Measurements from ENCODE around the gene NOL12. TPM values are rescaled to one million over a fixed set of nuclear protein-coding genes. Genes with fewer than 3 reads are reported as not detected.
A peak's percentile ranks its signal among the peaks of the same experiment; 100 is the strongest.

NOL12 gene
- total RNA-seq, 1 donor from 2014 or later = 23.0 TPM

DNA sequence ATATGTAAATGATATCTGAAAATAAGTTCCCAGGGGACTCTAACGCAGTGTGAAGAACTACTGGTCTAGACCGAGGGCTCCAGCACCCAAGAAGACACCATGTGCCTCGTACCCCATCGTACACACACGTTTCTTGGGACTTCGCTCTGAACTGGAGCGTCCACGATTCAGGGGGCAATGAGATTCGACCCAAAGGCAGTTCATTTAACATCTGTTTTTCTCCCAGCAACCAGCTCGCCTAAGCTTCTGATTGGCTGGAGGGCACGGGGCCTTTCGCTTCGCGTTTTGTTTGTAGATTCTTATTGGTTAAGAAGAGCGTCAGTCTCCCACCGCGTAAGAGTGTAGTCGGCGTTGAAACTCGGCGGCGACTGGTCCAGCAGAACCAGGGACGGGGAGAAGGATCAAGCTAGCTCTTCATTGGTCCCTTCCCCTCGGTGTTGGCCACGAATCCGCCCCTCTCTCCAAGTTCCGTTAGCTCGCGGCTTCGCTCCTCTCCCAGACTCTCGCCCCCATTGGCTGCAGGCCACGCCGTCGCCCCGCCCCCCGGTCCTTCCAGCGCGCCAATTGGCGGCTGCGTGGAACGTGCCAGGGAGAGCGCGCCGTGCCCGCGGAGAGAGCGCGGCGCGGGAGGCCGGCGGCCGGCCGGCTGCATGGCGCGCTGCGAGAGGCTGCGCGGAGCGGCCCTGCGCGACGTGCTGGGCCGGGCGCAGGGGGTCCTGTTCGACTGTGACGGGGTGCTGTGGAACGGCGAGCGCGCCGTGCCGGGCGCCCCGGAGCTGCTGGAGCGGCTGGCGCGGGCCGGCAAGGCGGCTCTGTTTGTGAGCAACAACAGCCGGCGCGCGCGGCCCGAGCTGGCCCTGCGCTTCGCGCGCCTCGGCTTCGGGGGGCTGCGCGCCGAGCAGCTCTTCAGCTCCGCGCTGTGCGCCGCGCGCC is 27.7 kb upstream of the NOL12 start, which contains the start of gene PDXP:
Gene PDXP (plus strand): TSS at position 591 of the 933 bp plus-strand sequence. CDS start 60 bp downstream, at position 651.
- Histone ChIP-seq H3K4me1 (peaks cover 39% of the 10 kb centered on the region), H3K27me3 (ENCODE audit: low read depth) (no peaks in the 10 kb centered on the region), H3K4me3 (peak within 1 kb of the TSS; percentile 48), H3K9me3 (no peaks in the 10 kb centered on the region), H3K27ac (peak within 1 kb of the TSS; percentile 68), H3K36me3 (peaks cover 6% of the 10 kb centered on the region)
- TF ChIP-seq, protein P1, sequence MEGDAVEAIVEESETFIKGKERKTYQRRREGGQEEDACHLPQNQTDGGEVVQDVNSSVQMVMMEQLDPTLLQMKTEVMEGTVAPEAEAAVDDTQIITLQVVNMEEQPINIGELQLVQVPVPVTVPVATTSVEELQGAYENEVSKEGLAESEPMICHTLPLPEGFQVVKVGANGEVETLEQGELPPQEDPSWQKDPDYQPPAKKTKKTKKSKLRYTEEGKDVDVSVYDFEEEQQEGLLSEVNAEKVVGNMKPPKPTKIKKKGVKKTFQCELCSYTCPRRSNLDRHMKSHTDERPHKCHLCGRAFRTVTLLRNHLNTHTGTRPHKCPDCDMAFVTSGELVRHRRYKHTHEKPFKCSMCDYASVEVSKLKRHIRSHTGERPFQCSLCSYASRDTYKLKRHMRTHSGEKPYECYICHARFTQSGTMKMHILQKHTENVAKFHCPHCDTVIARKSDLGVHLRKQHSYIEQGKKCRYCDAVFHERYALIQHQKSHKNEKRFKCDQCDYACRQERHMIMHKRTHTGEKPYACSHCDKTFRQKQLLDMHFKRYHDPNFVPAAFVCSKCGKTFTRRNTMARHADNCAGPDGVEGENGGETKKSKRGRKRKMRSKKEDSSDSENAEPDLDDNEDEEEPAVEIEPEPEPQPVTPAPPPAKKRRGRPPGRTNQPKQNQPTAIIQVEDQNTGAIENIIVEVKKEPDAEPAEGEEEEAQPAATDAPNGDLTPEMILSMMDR (IDR thresholded peaks at IDR 0.05) = no peak
- intact Hi-C loops (cut with DNase I) = no loop called here
- peak; percentile 99 for DNase-seq
- ATAC-seq = peak; percentile 98

DNA sequence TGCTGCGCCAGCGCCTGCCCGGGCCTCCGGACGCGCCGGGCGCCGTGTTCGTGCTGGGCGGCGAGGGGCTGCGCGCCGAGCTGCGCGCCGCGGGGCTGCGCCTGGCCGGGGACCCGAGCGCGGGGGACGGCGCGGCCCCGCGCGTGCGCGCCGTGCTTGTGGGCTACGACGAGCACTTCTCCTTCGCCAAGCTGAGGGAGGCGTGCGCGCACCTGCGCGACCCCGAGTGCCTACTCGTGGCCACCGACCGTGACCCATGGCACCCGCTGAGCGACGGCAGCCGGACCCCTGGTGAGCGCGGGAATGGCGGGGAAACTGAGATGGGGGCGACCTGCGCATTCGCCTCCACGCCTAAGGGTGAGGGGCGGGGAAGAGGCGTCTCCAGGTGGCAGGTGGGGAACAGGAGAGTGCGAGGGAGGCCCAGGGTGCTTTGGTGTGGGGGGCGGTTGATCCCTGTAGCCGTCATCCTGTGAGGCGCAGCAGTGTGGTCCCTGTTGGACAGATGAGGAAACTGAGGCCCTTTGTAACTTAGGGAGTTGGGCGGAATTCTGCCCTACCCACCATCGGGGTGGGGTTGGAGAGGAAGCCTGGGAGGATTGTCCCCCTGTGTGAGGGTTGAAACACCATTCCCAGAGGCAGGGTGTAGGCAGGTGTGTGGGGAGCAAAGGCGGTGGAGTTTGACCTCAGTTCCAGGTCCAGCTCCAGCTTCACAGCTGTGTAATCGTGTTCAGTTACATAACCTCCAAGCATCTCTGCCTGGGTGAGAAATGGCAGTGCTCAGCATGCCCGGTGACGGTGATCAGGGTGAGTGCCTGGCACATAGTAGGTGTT is 26.9 kb upstream of the NOL12 start:
- ATAC-seq = no peak
- intact Hi-C loops (cut with DNase I) = no loop called here
- Histone ChIP-seq H3K27me3 (ENCODE audit: low read depth) (no peaks in the 10 kb centered on the region), H3K9me3 (no peaks in the 10 kb centered on the region), H3K27ac (no peak overlapping the region), H3K4me3 (peak overlapping the region; percentile 48), H3K4me1 (peaks cover 39% of the 10 kb centered on the region), H3K36me3 (no peaks in the 10 kb centered on the region)
- peak; percentile 64 for DNase-seq
- TF ChIP-seq, protein P1 (IDR thresholded peaks at IDR 0.05) = no peak

DNA sequence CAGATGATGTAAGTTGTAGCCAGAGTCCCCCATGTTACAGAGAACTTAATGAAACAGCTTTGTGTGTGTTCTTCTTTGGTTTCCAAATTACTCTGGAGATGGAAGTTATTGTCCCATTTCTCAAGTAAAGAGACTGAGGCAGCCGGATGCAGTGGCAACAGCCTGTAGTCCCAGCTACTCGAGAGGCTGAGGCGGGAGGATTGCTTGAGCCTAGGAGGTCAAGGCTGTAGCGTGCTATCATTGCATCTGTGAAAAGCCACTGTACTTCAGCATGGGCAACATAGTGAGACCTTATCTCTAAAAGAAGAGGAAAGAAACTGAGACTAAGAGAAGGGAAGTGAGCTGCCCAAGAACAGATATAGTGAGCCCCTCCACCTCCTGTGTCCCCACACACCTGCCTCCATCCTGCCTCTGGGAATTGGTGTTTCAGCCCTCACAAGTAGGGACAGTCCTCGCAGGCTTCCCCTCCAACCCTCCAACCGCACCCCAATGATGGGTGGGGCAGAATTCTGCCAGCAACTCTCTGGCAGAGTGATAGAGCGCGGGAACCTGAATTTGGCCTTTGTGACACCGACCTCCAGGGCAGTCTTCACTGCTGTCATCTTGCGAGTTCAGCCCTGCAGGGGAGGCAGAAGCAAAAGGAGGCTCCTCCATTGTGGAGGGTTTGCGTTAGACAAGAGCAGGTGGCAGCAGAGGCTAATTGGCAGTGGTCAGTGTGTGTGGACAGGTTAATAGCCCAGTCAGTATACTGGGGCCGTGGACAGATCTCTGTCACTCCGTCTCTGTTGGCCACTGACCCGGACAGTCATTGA is 26.0 kb upstream of the NOL12 start:
- no peaks in the 10 kb centered on the region for H3K27me3 ChIP-seq (ENCODE audit: low read depth)
- H3K9me3 ChIP-seq = no peaks in the 10 kb centered on the region
- no peaks in the 10 kb centered on the region for H3K36me3 ChIP-seq
- ATAC-seq (no peak), DNase-seq (no peak)
- intact Hi-C loops (cut with DNase I) = no loop called here
- peak overlapping the region; percentile 31 for H3K27ac ChIP-seq
- TF ChIP-seq, protein P1 (IDR thresholded peaks at IDR 0.05) = no peak
- peaks cover 39% of the 10 kb centered on the region for H3K4me1 ChIP-seq
- peak overlapping the region; percentile 48 for H3K4me3 ChIP-seq

DNA sequence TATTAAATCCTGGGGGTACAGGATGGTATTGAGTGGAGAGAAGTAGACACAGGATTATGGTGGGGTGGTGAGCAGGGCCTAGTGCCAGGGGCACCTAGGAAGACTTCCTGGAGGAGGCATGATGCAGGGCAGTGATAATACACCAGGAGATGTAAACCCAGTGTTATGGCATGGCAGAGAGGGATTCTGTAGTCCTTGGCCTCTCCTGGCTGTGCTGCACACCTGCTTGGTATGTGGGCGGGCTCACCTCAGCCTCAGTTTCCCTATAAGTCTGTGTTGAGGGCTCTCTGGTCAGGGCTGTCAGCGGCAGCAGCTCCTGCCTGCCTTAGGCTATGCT is 25.5 kb upstream of the NOL12 start:
- no peak for DNase-seq
- intact Hi-C loops (cut with DNase I) = no loop called here
- no peak for ATAC-seq
- Histone ChIP-seq H3K27me3 (ENCODE audit: low read depth) (no peaks in the 10 kb centered on the region), H3K4me3 (no peak overlapping the region), H3K36me3 (peaks cover 4% of the 10 kb centered on the region), H3K27ac (peak overlapping the region; percentile 31), H3K4me1 (peaks cover 39% of the 10 kb centered on the region), H3K9me3 (no peaks in the 10 kb centered on the region)
- TF ChIP-seq, protein P1 (IDR thresholded peaks at IDR 0.05) = no peak
